GM23248 (cell line): ENCODE results near the gene DAPK1. TPM values are rescaled to one million over a fixed set of nuclear protein-coding genes. Genes with fewer than 3 reads are reported as not detected.
A peak's percentile ranks its signal among the peaks of the same experiment; 100 is the strongest.

ENCODE experiments used
- DNase-seq: peaks from one replicate; pipeline ENCODE4 v3.0.0-alpha.2; 2015
- H2AFZ ChIP-seq: fragments of 200-600 bp; sonication (generic); 2 replicates; pipeline ENCODE4 v1.6.1; 2016; ENCODE audit warnings: antibody characterized with exemption
- H3F3A ChIP-seq: fragments of 200-600 bp; sonication (generic); 2 replicates; pipeline ENCODE4 v1.6.1; 2016; ENCODE audit warnings: mild to moderate bottlenecking, antibody characterized with exemption, mixed run types; ENCODE audit not compliant: insufficient read depth
- H3K27ac ChIP-seq: fragments of 200-600 bp; sonication (generic); 2 replicates; pipeline ENCODE4 v1.5.1; 2016; ENCODE audit warnings: mild to moderate bottlenecking
- H3K27me3 ChIP-seq: fragments of 200-600 bp; sonication (generic); replicated peaks from 2 replicates; pipeline ENCODE4 v1.6.1; 2016; ENCODE audit warnings: mild to moderate bottlenecking; ENCODE audit not compliant: insufficient read depth
- H3K36me3 ChIP-seq: fragments of 200-600 bp; sonication (generic); 2 replicates; pipeline ENCODE4 v1.6.1; 2016; ENCODE audit warnings: low read depth, mild to moderate bottlenecking
- H3K4me1 ChIP-seq: fragments of 200-600 bp; sonication (generic); 2 replicates; pipeline ENCODE4 v1.6.1; 2016; ENCODE audit warnings: mild to moderate bottlenecking; ENCODE audit not compliant: insufficient read depth
- H3K4me2 ChIP-seq: fragments of 200-600 bp; sonication (generic); one replicate; pipeline ENCODE4 v1.6.1; 2016; ENCODE audit warnings: mild to moderate bottlenecking; ENCODE audit not compliant: unreplicated experiment
- H3K4me3 ChIP-seq: fragments of 200-600 bp; sonication (generic); 2 replicates; pipeline ENCODE4 v1.5.1; 2016; ENCODE audit warnings: mild to moderate bottlenecking
- H3K79me2 ChIP-seq: fragments of 200-600 bp; sonication (generic); 2 replicates; pipeline ENCODE4 v1.6.1; 2016; ENCODE audit warnings: mild to moderate bottlenecking; ENCODE audit not compliant: insufficient read depth
- H3K9ac ChIP-seq: fragments of 200-600 bp; sonication (generic); 2 replicates; pipeline ENCODE4 v1.6.1; 2016; ENCODE audit warnings: mild to moderate bottlenecking
- H3K9me2 ChIP-seq: fragments of 200-600 bp; sonication (generic); 2 replicates; pipeline ENCODE4 v1.6.1; 2016; ENCODE audit warnings: mixed run types, mild to moderate bottlenecking, moderate library complexity; ENCODE audit not compliant: insufficient read depth
- H3K9me3 ChIP-seq: fragments of 200-600 bp; sonication (generic); one replicate; pipeline ENCODE4 v1.6.1; 2017; ENCODE audit warnings: low read depth
- H4K20me1 ChIP-seq: fragments of 200-600 bp; sonication (generic); 2 replicates; pipeline ENCODE4 v1.6.0; 2016; ENCODE audit not compliant: insufficient read depth
- EZH2 ChIP-seq: fragments of 200-600 bp; sonication (generic); IDR thresholded peaks from 2 replicates; pipeline ENCODE4 v1.6.1; 2018; ENCODE audit warnings: antibody characterized with exemption, mild to moderate bottlenecking; ENCODE audit not compliant: insufficient read depth, poor library complexity, severe bottlenecking
- EZH2phosphoT487 ChIP-seq: fragments of 200-600 bp; sonication (generic); IDR thresholded peaks from 2 replicates; pipeline ENCODE4 v1.6.1; 2018; ENCODE audit warnings: antibody characterized with exemption, moderate library complexity, mild to moderate bottlenecking, low read depth; ENCODE audit not compliant: insufficient read depth
- WGBS, 2 experiments: methylation state at CpG; one replicate each; pipeline ENCODE4 v1.1.6; 2015 to 2017; ENCODE audit warnings: low lambda C conversion rate in 2 of 2, low coverage in 1 of 2; ENCODE audit errors: missing lambda C conversion rate in 2 of 2; 5-methylcytosine and 5-hydroxymethylcytosine counted together
- in situ Hi-C: fragments of 300-500 bp; cut with MboI; formaldehyde crosslinking; loops from 2 replicates; pipeline ENCODE4 v1.15.0; 2020
- polyA plus RNA-seq: library from polyadenylated mRNA; unstranded; fragments of >200 nt; fragmentation: Nextera tagmentation; extraction: Ambion mirVana; gene quantifications from 2 replicates; pipeline ENCODE4 v1.2.1, GENCODE V29; 2016
- total RNA-seq: library from RNA; depleted of rRNA; stranded (reverse); fragments of >200 nt; shearing (Covaris generic); gene quantifications from 2 replicates; pipeline ENCODE4 v1.2.3, GENCODE V29; 2014

The DAPK1 gene
- total and polyA plus RNA-seq, 2 experiments from 2014 or later = 1.6 to 1.9 TPM

DNA sequence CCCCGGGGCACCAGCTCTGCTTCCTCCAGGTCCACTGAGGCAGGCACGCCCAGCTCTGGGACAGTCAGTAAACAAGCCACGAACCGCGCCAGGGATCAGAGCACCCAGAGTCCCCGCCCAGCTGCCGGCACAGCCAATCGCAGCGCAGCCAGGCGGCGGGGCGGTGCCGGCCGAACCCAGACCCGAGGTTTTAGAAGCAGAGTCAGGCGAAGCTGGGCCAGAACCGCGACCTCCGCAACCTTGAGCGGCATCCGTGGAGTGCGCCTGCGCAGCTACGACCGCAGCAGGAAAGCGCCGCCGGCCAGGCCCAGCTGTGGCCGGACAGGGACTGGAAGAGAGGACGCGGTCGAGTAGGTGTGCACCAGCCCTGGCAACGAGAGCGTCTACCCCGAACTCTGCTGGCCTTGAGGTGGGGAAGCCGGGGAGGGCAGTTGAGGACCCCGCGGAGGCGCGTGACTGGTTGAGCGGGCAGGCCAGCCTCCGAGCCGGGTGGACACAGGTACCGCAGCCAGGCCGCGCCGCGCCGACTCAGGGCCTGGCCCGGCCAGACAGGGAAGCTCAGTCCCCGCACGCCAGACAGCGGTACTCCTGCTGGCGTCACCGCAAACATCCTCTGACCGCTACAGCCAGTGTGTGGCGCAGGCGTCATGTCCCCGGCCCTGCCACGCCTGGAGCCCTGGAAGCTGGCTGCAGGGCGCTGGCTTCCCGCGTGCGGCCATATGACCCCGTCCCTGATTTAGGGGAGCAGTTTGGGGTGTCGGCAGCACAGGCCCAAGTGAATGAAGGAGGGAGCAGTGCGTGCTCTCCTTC, 228.4 kb downstream of the DAPK1 start, which contains the start of gene CTSL:
Gene CTSL (plus strand): TSS at position 220 of the 810 bp plus-strand sequence. CDS start 1,485 bp downstream, outside the sequence.
- H3K9me3 ChIP-seq = no peaks in the 10 kb centered on the region
- H3K4me3 ChIP-seq = peak within 1 kb of the TSS; percentile 73
- peak within 1 kb of the TSS; percentile 91 for H3K9ac ChIP-seq
- WGBS, 2 experiments = 0 to 1% methylated on average over 58 to 63 of the region's 67 CpGs
- DNase-seq = peak; percentile 95
- H2AFZ ChIP-seq = peak within 1 kb of the TSS; percentile 88
- no peaks in the 10 kb centered on the region for H3K27me3 ChIP-seq
- H3F3A ChIP-seq = peaks cover 23% of the 10 kb centered on the region
- H3K27ac ChIP-seq = peak within 1 kb of the TSS; percentile 90
- H3K9me2 ChIP-seq = no peaks in the 10 kb centered on the region
- no peaks in the 10 kb centered on the region for H4K20me1 ChIP-seq
- TF ChIP-seq EZH2 (no peak), EZH2phosphoT487 (no peak)
- peaks cover 33% of the 10 kb centered on the region for H3K79me2 ChIP-seq
- in situ Hi-C loops = no loop called here
- H3K4me1 ChIP-seq = peaks cover 35% of the 10 kb centered on the region
- peak within 1 kb of the TSS; percentile 88 for H3K4me2 ChIP-seq
- H3K36me3 ChIP-seq = peaks cover 33% of the 10 kb centered on the region

DNA sequence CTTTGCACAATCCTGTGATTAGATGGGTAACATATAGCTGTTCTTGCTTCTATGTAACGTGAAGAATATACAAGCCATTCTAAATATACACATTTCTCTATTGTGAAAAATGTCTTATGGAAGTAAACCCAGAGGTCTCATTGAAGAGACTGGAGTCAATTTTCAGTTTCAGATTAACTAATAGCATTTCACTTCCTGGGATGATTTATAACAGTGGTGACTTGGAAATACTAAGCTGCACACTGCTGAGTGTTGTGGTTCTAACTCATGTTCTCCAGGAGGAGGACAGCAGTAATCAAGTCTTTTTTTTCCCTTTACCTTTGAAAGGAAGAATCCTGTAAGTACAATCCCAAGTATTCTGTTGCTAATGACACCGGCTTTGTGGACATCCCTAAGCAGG, 231.6 kb downstream of the DAPK1 start:
- H3K4me3 ChIP-seq = peak overlapping the region; percentile 73
- peak overlapping the region; percentile 88 for H3K4me2 ChIP-seq
- H3K9me2 ChIP-seq = no peaks in the 10 kb centered on the region
- H3K9me3 ChIP-seq = no peaks in the 10 kb centered on the region
- no peak for DNase-seq
- no peak overlapping the region for H3K27ac ChIP-seq
- H3K4me1 ChIP-seq = peaks cover 35% of the 10 kb centered on the region
- no peaks in the 10 kb centered on the region for H3K27me3 ChIP-seq
- peaks cover 45% of the 10 kb centered on the region for H3K36me3 ChIP-seq
- TF ChIP-seq EZH2phosphoT487 (no peak), EZH2 (no peak)
- H4K20me1 ChIP-seq = no peaks in the 10 kb centered on the region
- WGBS, 2 experiments = 96 to 97% methylated on average over 2 of the region's 2 CpGs
- H3K79me2 ChIP-seq = peaks cover 33% of the 10 kb centered on the region
- H2AFZ ChIP-seq = no peak overlapping the region
- in situ Hi-C loops = no loop called here
- H3K9ac ChIP-seq = no peak overlapping the region
- H3F3A ChIP-seq = peaks cover 33% of the 10 kb centered on the region

GRCh38 chr9:87731321-87731720, 233.7 kb downstream of the DAPK1 start:
- Histone ChIP-seq H3K9me2 (no peaks in the 10 kb centered on the region), H3K4me3 (no peak overlapping the region), H3K4me2 (no peak overlapping the region), H3K9me3 (no peaks in the 10 kb centered on the region), H3K9ac (no peak overlapping the region), H3F3A (peaks cover 33% of the 10 kb centered on the region), H3K27ac (no peak overlapping the region), H4K20me1 (no peaks in the 10 kb centered on the region), H3K27me3 (no peaks in the 10 kb centered on the region), H3K4me1 (peaks cover 35% of the 10 kb centered on the region), H3K36me3 (peaks cover 45% of the 10 kb centered on the region), H2AFZ (no peak overlapping the region), H3K79me2 (peaks cover 33% of the 10 kb centered on the region)
- DNase-seq = no peak
- in situ Hi-C loops = no loop called here
- no peak for TF ChIP-seq EZH2
- TF ChIP-seq EZH2phosphoT487 = no peak
- 95% methylated on average over 2 of the region's 2 CpGs for WGBS, 2 experiments

DNA sequence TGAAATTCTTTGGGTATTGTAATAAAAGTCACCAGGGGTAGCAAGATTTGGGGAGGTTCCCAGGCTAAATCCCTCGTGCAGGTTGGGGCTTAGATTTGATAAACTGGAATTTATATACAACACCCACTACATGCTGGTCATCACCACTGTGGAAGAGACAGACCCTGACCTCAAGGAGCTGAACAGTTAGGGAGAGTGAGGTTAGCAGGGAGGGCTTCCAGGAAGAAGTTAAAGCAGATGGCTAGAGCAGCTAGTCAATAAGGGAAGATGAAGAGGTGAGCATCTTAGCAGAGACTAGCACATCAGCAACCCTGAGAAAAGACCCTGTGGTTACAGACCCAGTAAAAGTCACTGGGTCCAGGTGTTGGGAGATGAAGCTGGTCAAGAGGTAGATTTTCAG, 234.7 kb downstream of the DAPK1 start:
- peaks cover 31% of the 10 kb centered on the region for H3K4me1 ChIP-seq
- no peak overlapping the region for H3K27ac ChIP-seq
- no peaks in the 10 kb centered on the region for H3K27me3 ChIP-seq
- H4K20me1 ChIP-seq = no peaks in the 10 kb centered on the region
- H3K9me3 ChIP-seq = no peaks in the 10 kb centered on the region
- H3K9me2 ChIP-seq = no peaks in the 10 kb centered on the region
- no peak overlapping the region for H2AFZ ChIP-seq
- H3K36me3 ChIP-seq = peaks cover 45% of the 10 kb centered on the region
- no peak overlapping the region for H3K4me3 ChIP-seq
- H3K79me2 ChIP-seq = peaks cover 23% of the 10 kb centered on the region
- no peak for TF ChIP-seq EZH2
- no peak for TF ChIP-seq EZH2phosphoT487
- WGBS, 2 experiments = 39 to 64% methylated on average over 1 of the region's 1 CpG
- no peak for DNase-seq
- in situ Hi-C loops = no loop called here
- H3K9ac ChIP-seq = no peak overlapping the region
- no peak overlapping the region for H3K4me2 ChIP-seq
- H3F3A ChIP-seq = peaks cover 33% of the 10 kb centered on the region
